HCT116 (cell line): ENCODE data around the gene CA12.

Source experiments
- EZH2phosphoT487 ChIP-seq: fragments of 200-600 bp; IDR thresholded peaks from 2 replicates; pipeline ENCODE4 v1.6.1; 2018; ENCODE audit warnings: antibody characterized with exemption, borderline replicate concordance
- JUND ChIP-seq: IDR thresholded peaks from 2 replicates; pipeline ENCODE4 v1.6.1; 2012
- MAX ChIP-seq: IDR thresholded peaks from 2 replicates; pipeline ENCODE4 v1.6.1; 2012
- POLR2A ChIP-seq: IDR thresholded peaks from 2 replicates; pipeline ENCODE4 v1.7.0; 2011; ENCODE audit warnings: borderline replicate concordance; ENCODE audit not compliant: insufficient read depth, insufficient read length; ENCODE audit errors: extremely low read depth
- RAD21 ChIP-seq: IDR thresholded peaks from 2 replicates; pipeline ENCODE4 v1.6.1; 2012; ENCODE audit warnings: low read depth, mild to moderate bottlenecking
- ZBTB33 ChIP-seq: IDR thresholded peaks from 2 replicates; pipeline ENCODE4 v1.6.1; 2011; ENCODE audit warnings: mild to moderate bottlenecking, low read length, moderate library complexity; ENCODE audit not compliant: insufficient replicate concordance; ENCODE audit errors: extremely low read depth
- TF ChIP-seq, protein P1 (sequence below), 3 experiments: fragments of 200-600 bp in 1 of 3; sonication (generic) in 1 of 3; IDR thresholded peaks in 2 of 3; conservative IDR thresholded peaks in 1 of 3; 2 replicates each; pipeline ENCODE4 v1.5.1; 2012 to 2017; ENCODE audit warnings: low read depth in 2 of 3, low read length in 2 of 3, antibody characterized with exemption in 1 of 3, borderline replicate concordance in 1 of 3, control low read depth in 1 of 3, mild to moderate bottlenecking in 1 of 3, mixed read lengths in 1 of 3, mixed run types in 1 of 3, moderate library complexity in 1 of 3; ENCODE audit not compliant: insufficient read depth in 1 of 3

DNA sequence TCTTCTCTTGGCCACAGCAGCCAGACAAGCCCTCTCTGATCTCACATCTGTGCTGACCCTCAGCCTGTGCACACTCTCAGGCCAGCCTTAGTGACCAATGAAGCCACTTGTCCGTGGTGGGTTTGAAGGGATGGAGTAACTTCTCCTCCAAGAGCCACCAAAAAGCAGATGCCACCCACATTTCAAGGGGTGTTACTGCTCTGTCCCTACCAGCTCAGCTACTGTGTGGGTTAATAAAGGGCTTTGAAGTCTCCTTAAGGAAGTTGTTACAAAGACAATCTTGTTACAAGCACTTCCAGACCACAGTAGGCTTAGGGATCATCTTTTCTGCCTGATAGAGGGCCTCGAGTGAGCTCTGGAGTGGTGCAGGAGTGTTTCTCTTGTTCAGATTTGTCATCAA lies 3.3 kb upstream of the CA12 start:
- TF ChIP-seq, protein P1, sequence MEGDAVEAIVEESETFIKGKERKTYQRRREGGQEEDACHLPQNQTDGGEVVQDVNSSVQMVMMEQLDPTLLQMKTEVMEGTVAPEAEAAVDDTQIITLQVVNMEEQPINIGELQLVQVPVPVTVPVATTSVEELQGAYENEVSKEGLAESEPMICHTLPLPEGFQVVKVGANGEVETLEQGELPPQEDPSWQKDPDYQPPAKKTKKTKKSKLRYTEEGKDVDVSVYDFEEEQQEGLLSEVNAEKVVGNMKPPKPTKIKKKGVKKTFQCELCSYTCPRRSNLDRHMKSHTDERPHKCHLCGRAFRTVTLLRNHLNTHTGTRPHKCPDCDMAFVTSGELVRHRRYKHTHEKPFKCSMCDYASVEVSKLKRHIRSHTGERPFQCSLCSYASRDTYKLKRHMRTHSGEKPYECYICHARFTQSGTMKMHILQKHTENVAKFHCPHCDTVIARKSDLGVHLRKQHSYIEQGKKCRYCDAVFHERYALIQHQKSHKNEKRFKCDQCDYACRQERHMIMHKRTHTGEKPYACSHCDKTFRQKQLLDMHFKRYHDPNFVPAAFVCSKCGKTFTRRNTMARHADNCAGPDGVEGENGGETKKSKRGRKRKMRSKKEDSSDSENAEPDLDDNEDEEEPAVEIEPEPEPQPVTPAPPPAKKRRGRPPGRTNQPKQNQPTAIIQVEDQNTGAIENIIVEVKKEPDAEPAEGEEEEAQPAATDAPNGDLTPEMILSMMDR (IDR thresholded peaks at IDR 0.05 in 2 of 3, conservative IDR thresholded peaks at IDR 0.05 in 1 of 3; ENCODE audit: borderline replicate concordance in 1 of 3, insufficient read depth in 1 of 3, low read depth in 2 of 3, low read length in 2 of 3): no peak
- TF ChIP-seq EZH2phosphoT487 (no peak), POLR2A (no peak), MAX (no peak), ZBTB33 (no peak), RAD21 (no peak), JUND (no peak)
